ENCODE measurements around the gene SENP3.

Gene SENP3

GRCh38 chr17:7561589-7562207 is at the start of gene SENP3:
Gene SENP3, plus strand, starts transcription at chr17:7561919. Its CDS starts 1,158 bp downstream, at chr17:7563077.
- in situ Hi-C loops (cut with MboI; ENCODE audit: low sequenced_read_pairs) = no loop called here

- in situ Hi-C loops (cut with MboI; ENCODE audit: low sequenced_read_pairs) = no loop called here
These were observed 49.6 kb upstream of the SENP3 start for GRCh38 chr17:7512105-7512504.

GRCh38 chr17:7512824-7513540 is 48.7 kb upstream of the SENP3 start:
- in situ Hi-C loops (cut with MboI; ENCODE audit: low sequenced_read_pairs) = no loop called here

- in situ Hi-C loops (cut with MboI; ENCODE audit: low sequenced_read_pairs) = no loop called here
These were observed 47.8 kb upstream of the SENP3 start for GRCh38 chr17:7513850-7514419.

- in situ Hi-C loops (cut with MboI; ENCODE audit: low sequenced_read_pairs) = no loop called here
These were observed 45.7 kb upstream of the SENP3 start for GRCh38 chr17:7515911-7516610.

GRCh38 chr17:7523033-7523432 is 38.7 kb upstream of the SENP3 start:
- in situ Hi-C loops (cut with MboI; ENCODE audit: low sequenced_read_pairs) = no loop called here

- in situ Hi-C loops (cut with MboI; ENCODE audit: low sequenced_read_pairs) = no loop called here
These were observed 32.9 kb upstream of the SENP3 start for GRCh38 chr17:7528842-7529241.

GRCh38 chr17:7530023-7530900 is 31.5 kb upstream of the SENP3 start:
- in situ Hi-C loops (cut with MboI; ENCODE audit: low sequenced_read_pairs) = no loop called here

GRCh38 chr17:7538050-7538449 is 23.7 kb upstream of the SENP3 start:
- in situ Hi-C loops (cut with MboI; ENCODE audit: low sequenced_read_pairs) = no loop called here

GRCh38 chr17:7538891-7539545 is 22.7 kb upstream of the SENP3 start:
- in situ Hi-C loops (cut with MboI; ENCODE audit: low sequenced_read_pairs) = no loop called here

- in situ Hi-C loops (cut with MboI; ENCODE audit: low sequenced_read_pairs) = no loop called here
These were observed 20.6 kb upstream of the SENP3 start for GRCh38 chr17:7541074-7541621.

GRCh38 chr17:7544911-7545310 is 16.8 kb upstream of the SENP3 start:
- in situ Hi-C loops (cut with MboI; ENCODE audit: low sequenced_read_pairs) = no loop called here

GRCh38 chr17:7548585-7549400 is 12.9 kb upstream of the SENP3 start, which contains the start of gene TNFSF12:
Gene TNFSF12, plus strand, starts transcription at chr17:7549058. Its CDS starts 96 bp downstream, at chr17:7549154.
- in situ Hi-C loops (cut with MboI; ENCODE audit: low sequenced_read_pairs) = no loop called here

GRCh38 chr17:7549401-7550055 is 12.2 kb upstream of the SENP3 start:
- in situ Hi-C loops (cut with MboI; ENCODE audit: low sequenced_read_pairs) = no loop called here

GRCh38 chr17:7550344-7550743 is 11.4 kb upstream of the SENP3 start:
- in situ Hi-C loops (cut with MboI; ENCODE audit: low sequenced_read_pairs) = no loop called here

- in situ Hi-C loops (cut with MboI; ENCODE audit: low sequenced_read_pairs) = no loop called here
These were observed 10.3 kb upstream of the SENP3 start for GRCh38 chr17:7551396-7551795.

- in situ Hi-C loops (cut with MboI; ENCODE audit: low sequenced_read_pairs) = no loop called here
These were observed 9.1 kb upstream of the SENP3 start for GRCh38 chr17:7552621-7553051.

- in situ Hi-C loops (cut with MboI; ENCODE audit: low sequenced_read_pairs) = no loop called here
These were observed 8.4 kb upstream of the SENP3 start for GRCh38 chr17:7553356-7553755.
